HCT116 (cell line): Measurements from ENCODE around the gene NOTCH1.

Source experiments
- CTCF ChIP-seq, 3 experiments: fragments of 200-600 bp in 1 of 3; sonication (generic) in 1 of 3; IDR thresholded peaks in 2 of 3; conservative IDR thresholded peaks in 1 of 3; 2 replicates each; pipeline ENCODE4 v1.5.1; 2012 to 2017; ENCODE audit warnings: low read depth in 2 of 3, low read length in 2 of 3, antibody characterized with exemption in 1 of 3, borderline replicate concordance in 1 of 3, control low read depth in 1 of 3, mild to moderate bottlenecking in 1 of 3, mixed read lengths in 1 of 3, mixed run types in 1 of 3, moderate library complexity in 1 of 3; ENCODE audit not compliant: insufficient read depth in 1 of 3
- EZH2 ChIP-seq: fragments of 200-600 bp; sonication (generic); IDR thresholded peaks from 2 replicates; pipeline ENCODE4 v1.6.1; 2017; ENCODE audit warnings: antibody characterized with exemption, mixed run types
- EZH2phosphoT487 ChIP-seq: fragments of 200-600 bp; IDR thresholded peaks from 2 replicates; pipeline ENCODE4 v1.6.1; 2018; ENCODE audit warnings: antibody characterized with exemption, borderline replicate concordance
- POLR2A ChIP-seq: IDR thresholded peaks from 2 replicates; pipeline ENCODE4 v1.7.0; 2011; ENCODE audit warnings: borderline replicate concordance; ENCODE audit not compliant: insufficient read depth, insufficient read length; ENCODE audit errors: extremely low read depth
- POLR2AphosphoS5 ChIP-seq: IDR thresholded peaks from 2 replicates; pipeline ENCODE4 v1.6.1; 2011; ENCODE audit warnings: mild to moderate bottlenecking, low read depth, low read length, moderate library complexity
- RAD21 ChIP-seq: IDR thresholded peaks from 2 replicates; pipeline ENCODE4 v1.6.1; 2012; ENCODE audit warnings: low read depth, mild to moderate bottlenecking
- SIN3A ChIP-seq: IDR thresholded peaks from 2 replicates; pipeline ENCODE4 v1.6.1; 2012; ENCODE audit warnings: low read depth
- SP1 ChIP-seq: IDR thresholded peaks from 2 replicates; pipeline ENCODE4 v1.6.1; 2012; ENCODE audit warnings: low read depth
- TCF7L2 ChIP-seq: IDR thresholded peaks from 2 replicates; pipeline ENCODE4 v1.7.0; 2011; ENCODE audit warnings: borderline replicate concordance, inconsistent platforms; ENCODE audit not compliant: insufficient read depth, insufficient read length; ENCODE audit errors: extremely low read depth
- YY1 ChIP-seq: IDR thresholded peaks from 2 replicates; pipeline ENCODE4 v1.6.1; 2011; ENCODE audit warnings: low read length, low read depth, moderate library complexity, mild to moderate bottlenecking; ENCODE audit not compliant: insufficient replicate concordance; ENCODE audit errors: extremely low read depth

GRCh38 chr9:136511670-136512592 lies 33.9 kb downstream of the NOTCH1 start:
- TF ChIP-seq CTCF (IDR thresholded peaks at IDR 0.05 in 2 of 3, conservative IDR thresholded peaks at IDR 0.05 in 1 of 3; ENCODE audit: borderline replicate concordance in 1 of 3, insufficient read depth in 1 of 3, low read depth in 2 of 3, low read length in 2 of 3) (no peak), POLR2AphosphoS5 (no peak), SIN3A (no peak), EZH2 (no peak), SP1 (no peak), TCF7L2 (no peak), EZH2phosphoT487 (no peak), YY1 (no peak), RAD21 (no peak), POLR2A (no peak)
